HG03095 (cell line): ENCODE data around the gene ACBD6.

ENCODE experiments used
- ATAC-seq: cut with Tn5 transposase; IDR thresholded peaks from one replicate; pipeline ENCODE4 v1.9.1; 2021; ENCODE audit warnings: moderate library complexity; ENCODE audit not compliant: unreplicated experiment

The ACBD6 gene

GRCh38 chr1:180246579-180246978, 255.8 kb downstream of the ACBD6 start:
- no peak for ATAC-seq

- ATAC-seq: no peak
Measured at GRCh38 chr1:180244840-180245239, 257.5 kb downstream of the ACBD6 start.

GRCh38 chr1:180243517-180244221, 258.7 kb downstream of the ACBD6 start:
- no peak for ATAC-seq

- ATAC-seq: no peak
Measured at GRCh38 chr1:180241716-180242544, 260.4 kb downstream of the ACBD6 start.

- ATAC-seq: no peak
Measured at GRCh38 chr1:180239145-180240096, 263.0 kb downstream of the ACBD6 start.

GRCh38 chr1:180238675-180239074, 263.7 kb downstream of the ACBD6 start:
- no peak for ATAC-seq
